ENCODE results near the gene EFCC1. TPM values are rescaled to one million over a fixed set of nuclear protein-coding genes. Genes with fewer than 3 reads are reported as not detected.

Gene EFCC1
- total and polyA plus RNA-seq, 2 of the 8 experiments (the other 6 are each of a cell fraction or from before 2014, with no cell fraction given), result 0.14 to 0.37 TPM

DNA sequence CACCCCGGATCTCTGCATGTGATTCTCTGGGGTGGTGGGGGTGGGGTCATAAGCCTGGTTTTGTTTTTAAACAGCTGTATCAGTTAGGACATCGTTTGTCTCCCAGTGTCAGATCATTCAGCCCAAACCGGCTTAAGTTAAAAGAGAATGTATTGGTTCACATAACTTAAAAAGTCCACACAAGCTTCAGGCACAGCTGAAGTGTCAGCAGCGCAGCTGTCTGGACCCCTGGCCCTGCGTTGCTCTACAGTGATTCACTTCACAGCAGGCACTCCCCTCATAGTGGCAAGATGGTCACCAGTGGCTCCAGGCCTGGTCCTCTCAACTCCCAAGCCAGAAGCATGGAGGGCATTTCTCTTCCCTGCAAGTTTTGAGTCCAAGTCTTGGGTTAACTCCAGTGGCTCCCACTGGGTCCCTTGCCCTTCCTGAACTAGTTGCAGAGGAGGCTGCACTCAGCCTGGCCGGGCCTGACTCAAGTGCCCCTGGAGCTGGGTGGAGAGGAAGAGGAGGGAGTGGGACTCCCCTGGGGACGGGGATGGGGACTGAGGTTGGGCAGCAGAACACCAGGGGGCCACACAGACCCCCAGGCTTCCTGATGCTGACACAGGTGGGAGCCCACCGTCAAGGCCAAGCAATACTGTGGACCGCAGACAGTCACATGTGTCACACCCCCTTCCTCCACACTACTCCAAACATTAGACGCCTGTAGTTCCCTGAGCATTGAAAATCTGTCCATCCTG, 30.5 kb downstream of the EFCC1 start (continued):
- TF ChIP-seq CHD2 (IDR thresholded peaks at IDR 0.05; ENCODE audit: low read length), result no peak
- TF ChIP-seq USF2 (IDR thresholded peaks at IDR 0.05; ENCODE audit: low read length), result no peak
